ENCODE results near the gene SLC26A8.

Gene SLC26A8

GRCh38 chr6:36064770-36065396, 40.4 kb upstream of the SLC26A8 start:
- TF ChIP-seq POLR2AphosphoS5 (IDR thresholded peaks at IDR 0.05; ENCODE audit: low read depth, low read length) = no peak
- TF ChIP-seq TAF1 (IDR thresholded peaks at IDR 0.05; ENCODE audit: borderline replicate concordance, low read depth, low read length) = no peak
- TF ChIP-seq POLR2A (IDR thresholded peaks at IDR 0.05; ENCODE audit: low read depth, low read length) = no peak
- DNase-seq (ENCODE audit: insufficient read length) = no peak
- FAIRE-seq = no peak

DNA sequence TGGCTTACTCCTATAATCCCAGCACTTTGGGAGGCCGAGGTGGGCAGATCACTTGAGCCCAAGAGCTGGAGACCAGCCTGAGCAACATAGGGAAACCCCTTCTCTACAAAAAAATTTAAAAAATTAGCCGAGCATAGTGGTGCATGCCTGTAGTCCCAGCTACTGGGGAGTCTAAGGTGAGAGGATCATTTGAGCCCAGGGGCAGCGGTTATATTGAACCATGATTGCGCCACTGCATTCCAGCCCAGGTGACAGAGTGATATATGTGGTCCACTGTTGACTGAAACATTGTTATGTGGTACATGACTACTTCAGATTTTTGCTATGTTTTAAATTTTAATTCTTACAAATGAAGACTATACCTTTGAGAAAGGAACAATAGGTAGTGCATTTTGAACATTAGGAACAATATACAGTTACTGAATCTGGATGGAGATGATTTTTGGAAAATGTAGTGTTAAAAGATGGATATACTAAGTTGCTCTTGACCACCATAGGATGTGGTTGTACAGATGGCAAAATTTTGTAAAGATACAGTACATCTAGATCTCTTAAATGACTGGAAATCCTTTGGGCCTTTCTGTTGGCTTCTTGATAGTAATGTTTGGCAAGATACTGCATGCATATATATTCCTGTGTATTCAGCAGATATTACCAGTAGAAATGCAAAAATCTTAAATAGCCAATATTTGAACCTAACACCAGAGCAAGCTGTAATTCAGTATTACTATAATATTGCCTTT, 39.0 kb upstream of the SLC26A8 start:
- TF ChIP-seq POLR2A (IDR thresholded peaks at IDR 0.05; ENCODE audit: low read depth, low read length) (no peak), TAF1 (IDR thresholded peaks at IDR 0.05; ENCODE audit: borderline replicate concordance, low read depth, low read length) (no peak), POLR2AphosphoS5 (IDR thresholded peaks at IDR 0.05; ENCODE audit: low read depth, low read length) (no peak)
- no peak for FAIRE-seq
- DNase-seq (ENCODE audit: insufficient read length) = no peak

GRCh38 chr6:36062247-36062646, 37.8 kb upstream of the SLC26A8 start:
- FAIRE-seq = no peak
- no peak for DNase-seq (ENCODE audit: insufficient read length)

DNA sequence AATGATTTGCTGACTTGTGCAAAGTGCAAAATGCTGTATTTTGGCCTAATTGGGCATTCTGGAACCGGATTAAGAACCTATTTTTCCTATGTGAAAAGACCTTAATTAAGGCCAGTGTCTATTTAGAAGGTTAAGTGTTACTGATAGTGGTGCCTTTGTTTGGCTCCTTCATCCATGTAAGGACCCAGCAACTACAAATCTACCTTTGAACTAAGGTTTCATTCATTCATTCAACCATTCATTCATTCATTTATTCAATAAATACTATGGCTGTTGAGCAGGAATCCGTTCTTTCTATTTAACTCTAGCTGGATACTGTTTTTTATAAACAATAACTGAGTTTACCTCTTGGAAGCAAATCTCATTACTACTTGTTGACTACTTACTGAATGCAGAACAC, 36.8 kb upstream of the SLC26A8 start:
- no peak for FAIRE-seq
- TF ChIP-seq POLR2A (IDR thresholded peaks at IDR 0.05; ENCODE audit: low read depth, low read length) = no peak
- no peak for TF ChIP-seq TAF1 (IDR thresholded peaks at IDR 0.05; ENCODE audit: borderline replicate concordance, low read depth, low read length)
- no peak for TF ChIP-seq POLR2AphosphoS5 (IDR thresholded peaks at IDR 0.05; ENCODE audit: low read depth, low read length)
- no peak for DNase-seq (ENCODE audit: insufficient read length)

More at GRCh38 chr6:36062247-36062646, 37.8 kb upstream of the SLC26A8 start:
- TF ChIP-seq POLR2A (IDR thresholded peaks at IDR 0.05; ENCODE audit: low read depth, low read length) (no peak), TAF1 (IDR thresholded peaks at IDR 0.05; ENCODE audit: borderline replicate concordance, low read depth, low read length) (no peak), POLR2AphosphoS5 (IDR thresholded peaks at IDR 0.05; ENCODE audit: low read depth, low read length) (no peak)

GRCh38 chr6:36056178-36056577, 31.7 kb upstream of the SLC26A8 start:
- no peak for FAIRE-seq
- no peak for TF ChIP-seq TAF1 (IDR thresholded peaks at IDR 0.05; ENCODE audit: borderline replicate concordance, low read depth, low read length)
- TF ChIP-seq POLR2AphosphoS5 (IDR thresholded peaks at IDR 0.05; ENCODE audit: low read depth, low read length) = no peak
- TF ChIP-seq POLR2A (IDR thresholded peaks at IDR 0.05; ENCODE audit: low read depth, low read length) = no peak
- no peak for DNase-seq (ENCODE audit: insufficient read length)

DNA sequence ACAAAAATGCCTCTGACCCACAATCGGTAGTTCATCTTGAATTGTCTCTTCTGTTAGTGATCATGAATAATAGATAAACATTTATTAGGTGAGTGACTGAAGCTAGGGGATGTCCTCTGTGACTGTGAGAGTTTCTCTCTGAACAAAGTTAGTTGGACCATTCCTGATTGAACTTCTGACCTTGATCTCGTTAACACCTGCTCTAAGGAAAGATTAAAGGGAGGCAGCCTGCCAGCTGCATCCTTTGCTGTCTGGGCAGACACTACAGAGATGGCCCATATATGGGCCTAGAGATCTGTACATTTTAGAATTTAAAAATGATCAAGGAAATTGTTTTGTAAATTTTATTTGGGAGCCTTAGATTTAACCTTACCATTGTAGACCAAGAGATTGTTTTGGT, 30.5 kb upstream of the SLC26A8 start:
- TF ChIP-seq POLR2A (IDR thresholded peaks at IDR 0.05; ENCODE audit: low read depth, low read length) (no peak), POLR2AphosphoS5 (IDR thresholded peaks at IDR 0.05; ENCODE audit: low read depth, low read length) (no peak), TAF1 (IDR thresholded peaks at IDR 0.05; ENCODE audit: borderline replicate concordance, low read depth, low read length) (no peak)
- FAIRE-seq (no peak), DNase-seq (ENCODE audit: insufficient read length) (no peak)

- DNase-seq (ENCODE audit: insufficient read length) (no peak), FAIRE-seq (no peak)
- TF ChIP-seq TAF1 (IDR thresholded peaks at IDR 0.05; ENCODE audit: borderline replicate concordance, low read depth, low read length) = no peak
- no peak for TF ChIP-seq POLR2AphosphoS5 (IDR thresholded peaks at IDR 0.05; ENCODE audit: low read depth, low read length)
- no peak for TF ChIP-seq POLR2A (IDR thresholded peaks at IDR 0.05; ENCODE audit: low read depth, low read length)
Measured at GRCh38 chr6:36054415-36054814, 30.0 kb upstream of the SLC26A8 start.

GRCh38 chr6:36053878-36054277, 29.4 kb upstream of the SLC26A8 start:
- DNase-seq (ENCODE audit: insufficient read length) = no peak
- FAIRE-seq = no peak
- TF ChIP-seq POLR2A (IDR thresholded peaks at IDR 0.05; ENCODE audit: low read depth, low read length) (no peak), POLR2AphosphoS5 (IDR thresholded peaks at IDR 0.05; ENCODE audit: low read depth, low read length) (no peak), TAF1 (IDR thresholded peaks at IDR 0.05; ENCODE audit: borderline replicate concordance, low read depth, low read length) (no peak)

DNA sequence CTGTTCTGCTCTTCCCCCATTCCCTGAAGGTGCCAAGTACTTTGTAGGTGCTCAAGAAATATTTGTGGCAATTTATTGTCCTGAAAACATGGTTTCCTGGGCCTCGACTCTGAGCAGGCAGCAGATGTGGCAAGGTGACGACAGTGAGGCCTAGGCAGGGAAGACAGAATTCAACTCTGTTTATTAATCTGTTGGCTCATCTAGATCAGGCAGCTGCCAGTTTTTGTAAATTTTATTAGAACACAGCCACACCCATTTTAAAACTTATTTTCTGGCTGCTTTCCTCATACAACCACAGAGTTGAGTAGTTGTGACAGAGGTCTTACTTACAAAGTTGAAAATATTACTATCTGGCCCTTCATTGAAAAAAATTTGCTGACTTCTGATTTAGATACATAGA, 27.7 kb upstream of the SLC26A8 start:
- DNase-seq (ENCODE audit: insufficient read length) (no peak), FAIRE-seq (no peak)
- no peak for TF ChIP-seq TAF1 (IDR thresholded peaks at IDR 0.05; ENCODE audit: borderline replicate concordance, low read depth, low read length)
- no peak for TF ChIP-seq POLR2AphosphoS5 (IDR thresholded peaks at IDR 0.05; ENCODE audit: low read depth, low read length)
- TF ChIP-seq POLR2A (IDR thresholded peaks at IDR 0.05; ENCODE audit: low read depth, low read length) = no peak

GRCh38 chr6:36050947-36051710, 26.7 kb upstream of the SLC26A8 start:
- no peak for TF ChIP-seq TAF1 (IDR thresholded peaks at IDR 0.05; ENCODE audit: borderline replicate concordance, low read depth, low read length)
- TF ChIP-seq POLR2A (IDR thresholded peaks at IDR 0.05; ENCODE audit: low read depth, low read length) = no peak
- TF ChIP-seq POLR2AphosphoS5 (IDR thresholded peaks at IDR 0.05; ENCODE audit: low read depth, low read length) = no peak
- FAIRE-seq (no peak), DNase-seq (ENCODE audit: insufficient read length) (no peak)

DNA sequence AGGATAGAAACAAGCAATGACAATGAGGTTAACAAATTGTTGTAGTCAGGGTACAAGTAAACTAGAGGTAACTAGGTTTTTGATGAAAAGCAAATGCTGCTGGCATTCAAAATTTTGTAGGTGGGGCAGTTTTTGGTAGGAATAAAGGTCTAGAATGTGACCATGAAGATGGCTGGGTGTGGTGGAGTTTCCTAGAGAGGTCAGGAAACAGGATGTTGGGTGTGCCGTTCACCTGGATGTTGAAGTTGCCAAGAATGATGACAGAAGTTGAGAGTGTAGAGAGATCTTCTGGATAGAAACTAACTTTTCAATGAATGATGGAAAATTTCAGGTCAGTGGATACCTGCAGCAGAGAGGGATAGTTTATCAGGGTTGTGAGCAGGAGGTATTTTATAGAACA, 25.9 kb upstream of the SLC26A8 start:
- TF ChIP-seq TAF1 (IDR thresholded peaks at IDR 0.05; ENCODE audit: borderline replicate concordance, low read depth, low read length) (no peak), POLR2AphosphoS5 (IDR thresholded peaks at IDR 0.05; ENCODE audit: low read depth, low read length) (no peak), POLR2A (IDR thresholded peaks at IDR 0.05; ENCODE audit: low read depth, low read length) (no peak)
- no peak for DNase-seq (ENCODE audit: insufficient read length)
- FAIRE-seq = peak; percentile 54
